ENCODE data around the gene CDHR1. TPM values are rescaled to one million over a fixed set of nuclear protein-coding genes. Genes with fewer than 3 reads are reported as not detected.
"Not testable (repeated sequence)": the region's sequence is repeated elsewhere in the genome, so short reads cannot be mapped to it uniquely, and the experiment has no call there.

CDHR1 gene
- total and polyA plus RNA-seq, 10 donors, result 0.53 to 10.6 (median 4.4) TPM

GRCh38 chr10:84164442-84164841 is 29.9 kb upstream of the CDHR1 start:
- H3K27me3 ChIP-seq (replicated peaks in 1 of 7), result peaks cover 0 to 30% (median 0%) of the 10 kb centered on the region in 7 donors
- no peak for TF ChIP-seq POLR2A (IDR thresholded peaks at IDR 0.05)
- TF ChIP-seq POLR2AphosphoS5 (IDR thresholded peaks at IDR 0.05), result no peak
- no peak for TF ChIP-seq CTCF (IDR thresholded peaks at IDR 0.05 in 8 of 11, conservative IDR thresholded peaks at IDR 0.05 in 3 of 11)
- intact Hi-C loops (cut with DNase I; ENCODE audit: low total_unique reads), result no loop called here
- no peaks in the 10 kb centered on the region for H3K4me1 ChIP-seq
- H3K9me3 ChIP-seq, result peaks cover 0 to 18% (median 4%) of the 10 kb centered on the region in 8 donors
- no peaks in the 10 kb centered on the region for H3K36me3 ChIP-seq
- H3K27ac ChIP-seq, result no peak overlapping the region
- 25 to 39% (median 38%) methylated on average over 2 of the region's 2 CpGs for WGBS, 5 donors
- no peak overlapping the region for H3K4me3 ChIP-seq
- no peak for DNase-seq

- DNase-seq, result no peak
- 82 to 89% (median 86%) methylated on average over 4 of the region's 4 CpGs for WGBS, 5 donors
- no peaks in the 10 kb centered on the region for H3K36me3 ChIP-seq
- no peak overlapping the region for H3K27ac ChIP-seq
- H3K9me3 ChIP-seq, result peaks cover 0 to 18% (median 4%) of the 10 kb centered on the region in 8 donors
- peaks cover 0 to 26% (median 0%) of the 10 kb centered on the region in 7 donors for H3K27me3 ChIP-seq (replicated peaks in 1 of 7)
- intact Hi-C loops (cut with DNase I; ENCODE audit: low total_unique reads), result no loop called here
- no peaks in the 10 kb centered on the region for H3K4me1 ChIP-seq
- H3K4me3 ChIP-seq, result no peak overlapping the region
- TF ChIP-seq CTCF (IDR thresholded peaks at IDR 0.05 in 8 of 11, conservative IDR thresholded peaks at IDR 0.05 in 3 of 11) (no peak), POLR2A (IDR thresholded peaks at IDR 0.05) (no peak), POLR2AphosphoS5 (IDR thresholded peaks at IDR 0.05) (no peak)
Measured at GRCh38 chr10:84166620-84167288, 27.6 kb upstream of the CDHR1 start.

GRCh38 chr10:84167289-84167653 is 27.1 kb upstream of the CDHR1 start:
- WGBS, 5 donors, result 80 to 93% (median 84%) methylated on average over 2 of the region's 2 CpGs
- H3K4me1 ChIP-seq; DNase-seq; H3K27ac ChIP-seq; H3K36me3 ChIP-seq; H3K4me3 ChIP-seq; intact Hi-C loops (cut with DNase I; ENCODE audit: low total_unique reads): not testable (repeated sequence)
- peaks cover 0 to 21% (median 0%) of the 10 kb centered on the region in 7 donors for H3K27me3 ChIP-seq (replicated peaks in 1 of 7)
- peaks cover 0 to 18% (median 4%) of the 10 kb centered on the region in 8 donors for H3K9me3 ChIP-seq

GRCh38 chr10:84168382-84168781 is 26.0 kb upstream of the CDHR1 start:
- WGBS, 5 donors, result 84 to 97% (median 96%) methylated on average over 10 of the region's 10 CpGs
- Histone ChIP-seq H3K9me3 (peaks cover 0 to 18% (median 4%) of the 10 kb centered on the region in 8 donors), H3K27me3 (replicated peaks in 1 of 7) (peaks cover 0 to 16% (median 0%) of the 10 kb centered on the region in 7 donors)
- H3K4me1 ChIP-seq; DNase-seq; H3K36me3 ChIP-seq; intact Hi-C loops (cut with DNase I; ENCODE audit: low total_unique reads); H3K4me3 ChIP-seq; H3K27ac ChIP-seq: not testable (repeated sequence)

- intact Hi-C loops (cut with DNase I; ENCODE audit: low total_unique reads); H3K27me3 ChIP-seq (replicated peaks in 1 of 7); DNase-seq; H3K4me3 ChIP-seq; H3K36me3 ChIP-seq; H3K4me1 ChIP-seq: not testable (repeated sequence)
- peaks cover 0 to 18% (median 4%) of the 10 kb centered on the region in 8 donors for H3K9me3 ChIP-seq
- WGBS, 5 donors, result 75 to 92% (median 78%) methylated on average over 2 of the region's 2 CpGs
- H3K27ac ChIP-seq, result peak overlapping the region in 2 of 8 donors; percentile 34 to 65
Measured at GRCh38 chr10:84171237-84171636, 23.1 kb upstream of the CDHR1 start.

GRCh38 chr10:84171700-84172466 is 22.5 kb upstream of the CDHR1 start:
- Histone ChIP-seq H3K9me3 (peaks cover 0 to 16% (median 4%) of the 10 kb centered on the region in 8 donors), H3K27ac (peak overlapping the region in 4 of 8 donors; percentile 26 to 65 (median 34)), H3K4me1 (peaks cover 0 to 12% (median 1%) of the 10 kb centered on the region in 6 donors)
- 69 to 79% (median 76%) methylated on average over 12 to 20 of the region's 21 CpGs for WGBS, 5 donors
- intact Hi-C loops (cut with DNase I; ENCODE audit: low total_unique reads); H3K36me3 ChIP-seq; H3K4me3 ChIP-seq; DNase-seq; H3K27me3 ChIP-seq (replicated peaks in 1 of 7): not testable (repeated sequence)

All from spleen (tissue), 11 donors.